Neural cell (in vitro differentiated cells): ENCODE results near the gene POLE.

ENCODE experiments used
- CTCF ChIP-seq: fragments of 450-650 bp; IDR thresholded peaks from 2 replicates; pipeline ENCODE4 v1.5.1; 2014; ENCODE audit warnings: antibody characterized with exemption, mild to moderate bottlenecking, moderate library complexity; ENCODE audit not compliant: poor library complexity, severe bottlenecking
- POLR2AphosphoS5 ChIP-seq: IDR thresholded peaks from 2 replicates; pipeline ENCODE4 v1.6.1; 2012

- TF ChIP-seq POLR2AphosphoS5 (no peak), CTCF (no peak)
These were observed 73.1 kb downstream of the POLE start for GRCh38 chr12:132614029-132614428.
